ENCODE data around the gene SMPDL3A. TPM values are rescaled to one million over a fixed set of nuclear protein-coding genes. Genes with fewer than 3 reads are reported as not detected.

SMPDL3A gene
- total and polyA plus RNA-seq, 2 of the 13 experiments (the other 11 are each of a cell fraction or from before 2014, with no cell fraction given), result 7.8 to 17.3 TPM

DNA sequence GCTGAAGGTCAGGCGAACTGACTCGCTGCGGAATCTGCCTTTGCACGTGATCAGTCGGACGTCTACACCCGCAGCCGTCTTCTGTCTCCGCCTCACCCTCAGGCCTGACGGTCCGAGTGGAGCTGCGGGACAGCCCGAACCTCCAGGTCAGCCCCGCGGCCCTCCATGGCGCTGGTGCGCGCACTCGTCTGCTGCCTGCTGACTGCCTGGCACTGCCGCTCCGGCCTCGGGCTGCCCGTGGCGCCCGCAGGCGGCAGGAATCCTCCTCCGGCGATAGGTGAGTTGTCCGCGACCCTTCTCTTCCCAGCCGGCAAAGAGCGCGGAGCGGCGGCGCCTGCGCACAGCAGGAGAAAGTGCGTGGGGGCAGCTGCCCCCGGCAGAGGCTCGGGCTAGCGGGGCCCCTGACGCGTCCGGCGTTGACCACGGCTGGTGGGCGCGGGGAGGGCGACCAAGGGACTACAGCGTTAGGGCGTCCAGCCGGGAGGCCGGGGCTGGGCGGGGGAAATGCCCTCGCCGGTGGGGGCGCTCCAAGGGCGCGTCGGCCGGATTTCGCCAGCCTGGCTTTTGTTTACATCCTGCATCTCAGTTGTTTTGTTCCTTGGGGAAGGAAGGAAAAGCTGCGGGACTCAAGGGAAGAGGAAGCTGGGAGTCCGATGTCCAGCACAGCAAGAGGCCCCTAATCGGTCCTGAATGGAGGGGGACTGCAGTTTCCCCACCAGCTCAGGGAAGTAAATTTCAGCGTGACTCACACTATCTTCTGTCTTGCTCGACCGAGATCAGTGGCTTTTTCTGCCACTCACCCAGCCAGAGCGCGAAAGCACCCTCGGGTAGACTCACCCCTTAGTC lies at the start of gene SMPDL3A (continued):
- peak; percentile 94 for TF ChIP-seq ZFX (CRISPR knock-in tag; IDR thresholded peaks at IDR 0.05; ENCODE audit: low read depth)
- TF ChIP-seq, protein P1, sequence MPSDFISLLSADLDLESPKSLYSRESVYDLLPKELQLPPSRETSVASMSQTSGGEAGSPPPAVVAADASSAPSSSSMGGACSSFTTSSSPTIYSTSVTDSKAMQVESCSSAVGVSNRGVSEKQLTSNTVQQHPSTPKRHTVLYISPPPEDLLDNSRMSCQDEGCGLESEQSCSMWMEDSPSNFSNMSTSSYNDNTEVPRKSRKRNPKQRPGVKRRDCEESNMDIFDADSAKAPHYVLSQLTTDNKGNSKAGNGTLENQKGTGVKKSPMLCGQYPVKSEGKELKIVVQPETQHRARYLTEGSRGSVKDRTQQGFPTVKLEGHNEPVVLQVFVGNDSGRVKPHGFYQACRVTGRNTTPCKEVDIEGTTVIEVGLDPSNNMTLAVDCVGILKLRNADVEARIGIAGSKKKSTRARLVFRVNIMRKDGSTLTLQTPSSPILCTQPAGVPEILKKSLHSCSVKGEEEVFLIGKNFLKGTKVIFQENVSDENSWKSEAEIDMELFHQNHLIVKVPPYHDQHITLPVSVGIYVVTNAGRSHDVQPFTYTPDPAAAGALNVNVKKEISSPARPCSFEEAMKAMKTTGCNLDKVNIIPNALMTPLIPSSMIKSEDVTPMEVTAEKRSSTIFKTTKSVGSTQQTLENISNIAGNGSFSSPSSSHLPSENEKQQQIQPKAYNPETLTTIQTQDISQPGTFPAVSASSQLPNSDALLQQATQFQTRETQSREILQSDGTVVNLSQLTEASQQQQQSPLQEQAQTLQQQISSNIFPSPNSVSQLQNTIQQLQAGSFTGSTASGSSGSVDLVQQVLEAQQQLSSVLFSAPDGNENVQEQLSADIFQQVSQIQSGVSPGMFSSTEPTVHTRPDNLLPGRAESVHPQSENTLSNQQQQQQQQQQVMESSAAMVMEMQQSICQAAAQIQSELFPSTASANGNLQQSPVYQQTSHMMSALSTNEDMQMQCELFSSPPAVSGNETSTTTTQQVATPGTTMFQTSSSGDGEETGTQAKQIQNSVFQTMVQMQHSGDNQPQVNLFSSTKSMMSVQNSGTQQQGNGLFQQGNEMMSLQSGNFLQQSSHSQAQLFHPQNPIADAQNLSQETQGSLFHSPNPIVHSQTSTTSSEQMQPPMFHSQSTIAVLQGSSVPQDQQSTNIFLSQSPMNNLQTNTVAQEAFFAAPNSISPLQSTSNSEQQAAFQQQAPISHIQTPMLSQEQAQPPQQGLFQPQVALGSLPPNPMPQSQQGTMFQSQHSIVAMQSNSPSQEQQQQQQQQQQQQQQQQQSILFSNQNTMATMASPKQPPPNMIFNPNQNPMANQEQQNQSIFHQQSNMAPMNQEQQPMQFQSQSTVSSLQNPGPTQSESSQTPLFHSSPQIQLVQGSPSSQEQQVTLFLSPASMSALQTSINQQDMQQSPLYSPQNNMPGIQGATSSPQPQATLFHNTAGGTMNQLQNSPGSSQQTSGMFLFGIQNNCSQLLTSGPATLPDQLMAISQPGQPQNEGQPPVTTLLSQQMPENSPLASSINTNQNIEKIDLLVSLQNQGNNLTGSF (CRISPR knock-in tag; IDR thresholded peaks at IDR 0.05), result peak; percentile 46; the same call in 1 of the 2 replicates
- TF ChIP-seq HMGA1 (CRISPR knock-in tag; conservative IDR thresholded peaks at IDR 0.05), result no peak
- 0 out of 2 replicates have a peak, but pooled peaks have one; percentile 78 for TF ChIP-seq ZNF17 (CRISPR knock-in tag; IDR thresholded peaks at IDR 0.05)
- peak; percentile 23; the same call in 1 of the 2 replicates for TF ChIP-seq ZFP1 (CRISPR knock-in tag; IDR thresholded peaks at IDR 0.05)
- TF ChIP-seq, protein P2, sequence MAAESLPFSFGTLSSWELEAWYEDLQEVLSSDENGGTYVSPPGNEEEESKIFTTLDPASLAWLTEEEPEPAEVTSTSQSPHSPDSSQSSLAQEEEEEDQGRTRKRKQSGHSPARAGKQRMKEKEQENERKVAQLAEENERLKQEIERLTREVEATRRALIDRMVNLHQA (CRISPR knock-in tag; IDR thresholded peaks at IDR 0.05), result peak; percentile 29; the same call in 1 of the 2 replicates
- peak; percentile 97 for TF ChIP-seq ZNF800 (CRISPR knock-in tag; IDR thresholded peaks at IDR 0.05)
- peak; percentile 93 for TF ChIP-seq ZNF335 (CRISPR knock-in tag; IDR thresholded peaks at IDR 0.05)
- TF ChIP-seq TAF15 (IDR thresholded peaks at IDR 0.05; ENCODE audit: low read depth, low read length, poor library complexity, severe bottlenecking), result peak; percentile 84
- peak; percentile 89 for TF ChIP-seq ESRRA (CRISPR knock-in tag; IDR thresholded peaks at IDR 0.05; ENCODE audit: low read depth)
- no peak; the same call in none of the 2 replicates for TF ChIP-seq ZBTB25 (CRISPR knock-in tag; IDR thresholded peaks at IDR 0.05)
- peak; percentile 99 for TF ChIP-seq KDM5B (CRISPR knock-in tag; IDR thresholded peaks at IDR 0.05; ENCODE audit: borderline replicate concordance)
- TF ChIP-seq, protein P3, sequence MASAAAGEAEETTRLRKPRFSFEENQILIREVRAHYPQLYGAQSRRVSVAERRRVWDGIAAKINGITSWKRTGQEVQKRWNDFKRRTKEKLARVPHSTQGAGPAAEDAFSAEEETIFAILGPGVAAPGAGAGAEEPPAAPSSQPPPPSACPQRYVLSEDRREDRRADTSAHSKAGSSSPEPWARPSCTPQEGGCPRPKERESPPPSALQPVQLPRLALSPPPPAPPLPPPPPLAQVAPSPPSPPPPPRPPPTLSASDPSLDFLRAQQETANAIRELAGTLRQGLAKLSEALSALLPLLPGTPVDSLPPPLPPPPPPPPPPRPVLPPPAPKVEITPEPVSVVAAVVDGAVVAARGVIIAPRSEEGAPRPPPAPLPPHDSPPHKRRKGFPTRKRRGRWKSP (CRISPR knock-in tag; IDR thresholded peaks at IDR 0.05), result peak; percentile 97
- TF ChIP-seq SIN3A (IDR thresholded peaks at IDR 0.05; ENCODE audit: borderline replicate concordance, low read depth, low read length), result peak; percentile 78; the same call in 1 of the 2 replicates
- no peak for TF ChIP-seq ZNF329 (CRISPR knock-in tag; IDR thresholded peaks at IDR 0.05; ENCODE audit: low read depth)
- peak; percentile 94; the same call in 1 of the 2 replicates for TF ChIP-seq ZNF235 (CRISPR knock-in tag; IDR thresholded peaks at IDR 0.05; ENCODE audit: borderline replicate concordance)
- TF ChIP-seq CBFB (CRISPR knock-in tag; IDR thresholded peaks at IDR 0.05), result peak; percentile 74; the same call in 1 of the 2 replicates
- TF ChIP-seq ZNF282 (IDR thresholded peaks at IDR 0.05; ENCODE audit: partially characterized antibody), result no peak
- peak; percentile 76; the same call in 1 of the 2 replicates for TF ChIP-seq NCOA1 (CRISPR knock-in tag; IDR thresholded peaks at IDR 0.05)
